ES-I3 (cell line): Measurements from ENCODE around the gene EPHX1.
"Not testable (repeated sequence)": the region's sequence is repeated elsewhere in the genome, so short reads cannot be mapped to it uniquely, and the experiment has no call there.

Source experiments
- H3K36me3 ChIP-seq: 2 replicates; pipeline ENCODE4 v1.6.1; 2013; ENCODE audit warnings: mild to moderate bottlenecking, low read length, control low read depth, moderate library complexity; ENCODE audit not compliant: insufficient read depth
- H3K4me1 ChIP-seq: 2 replicates; pipeline ENCODE4 v1.6.1; 2013; ENCODE audit warnings: mild to moderate bottlenecking, control low read depth, low read length; ENCODE audit not compliant: insufficient read depth
- H3K9ac ChIP-seq: 2 replicates; pipeline ENCODE4 v1.6.1; 2013; ENCODE audit warnings: low read depth, mild to moderate bottlenecking, low read length, moderate library complexity
- H3K9me3 ChIP-seq: 2 replicates; pipeline ENCODE4 v1.6.1; 2013; ENCODE audit warnings: mild to moderate bottlenecking, low read length, moderate library complexity; ENCODE audit not compliant: control insufficient read depth, insufficient read depth

Gene EPHX1

DNA sequence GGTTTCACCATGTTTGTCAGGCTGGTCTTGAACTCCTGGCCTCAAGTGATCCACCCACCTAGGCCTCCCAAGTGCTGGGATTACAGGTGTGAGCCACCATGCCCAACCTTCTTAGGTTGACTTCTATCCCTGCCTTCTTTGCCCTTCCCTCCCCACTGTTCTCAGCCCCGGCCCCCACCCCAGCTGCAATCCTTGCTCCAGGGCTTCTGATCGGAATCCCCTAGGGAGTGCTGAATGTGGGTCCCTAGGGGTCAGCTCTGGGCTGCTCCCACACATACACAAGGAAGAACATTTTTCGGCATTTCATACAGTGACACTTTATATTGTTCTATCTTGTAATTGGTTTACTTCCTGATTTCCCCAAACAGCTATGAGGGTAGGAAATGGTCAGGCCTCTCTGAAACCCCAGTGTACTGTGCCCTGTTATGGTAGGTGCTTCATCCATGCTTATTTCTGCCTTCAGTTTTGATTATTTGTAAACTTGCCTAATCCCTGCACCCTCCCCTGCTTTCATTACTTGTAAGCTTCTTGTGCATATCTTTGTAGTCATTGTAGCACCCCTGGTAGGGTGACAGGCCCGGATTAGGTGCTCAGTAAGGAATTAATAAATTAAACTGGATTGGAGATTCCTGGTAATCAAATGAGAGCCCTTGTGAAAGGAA, 38.1 kb upstream of the EPHX1 start:
- no peaks in the 10 kb centered on the region for H3K9me3 ChIP-seq
- H3K36me3 ChIP-seq: no peaks in the 10 kb centered on the region
- H3K9ac ChIP-seq: no peak overlapping the region
- H3K4me1 ChIP-seq: peaks cover 22% of the 10 kb centered on the region

- Histone ChIP-seq H3K9me3 (no peaks in the 10 kb centered on the region), H3K4me1 (peaks cover 18% of the 10 kb centered on the region), H3K9ac (no peak overlapping the region), H3K36me3 (no peaks in the 10 kb centered on the region)
Measured at GRCh38 chr1:225772323-225772768, 37.6 kb upstream of the EPHX1 start.

DNA sequence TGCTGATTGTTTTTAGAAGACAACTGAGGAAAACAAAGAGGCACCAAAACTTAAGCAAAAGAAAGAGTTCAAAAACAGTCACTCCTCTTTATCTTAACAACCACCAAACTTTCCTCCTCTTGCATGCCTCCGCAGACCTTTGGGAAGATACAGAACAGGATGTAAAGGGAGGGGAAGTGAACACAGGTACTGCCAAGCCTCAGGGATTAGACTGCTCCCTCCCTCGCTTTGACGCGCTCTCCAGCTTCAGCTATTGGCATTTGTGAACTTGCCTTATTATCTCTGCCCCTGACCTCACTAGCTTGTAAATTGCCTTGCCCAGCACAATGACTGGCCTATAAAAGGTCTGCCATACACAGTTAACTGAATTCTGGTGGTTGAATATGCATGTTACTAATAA, 37.1 kb upstream of the EPHX1 start:
- H3K9ac ChIP-seq: no peak overlapping the region
- H3K4me1 ChIP-seq: peaks cover 13% of the 10 kb centered on the region
- H3K36me3 ChIP-seq: no peaks in the 10 kb centered on the region

GRCh38 chr1:225774281-225775147, 35.4 kb upstream of the EPHX1 start:
- H3K4me1 ChIP-seq: peaks cover 8% of the 10 kb centered on the region

More for the DNA sequence above, 37.1 kb upstream of the EPHX1 start:
- H3K9me3 ChIP-seq: no peaks in the 10 kb centered on the region

DNA sequence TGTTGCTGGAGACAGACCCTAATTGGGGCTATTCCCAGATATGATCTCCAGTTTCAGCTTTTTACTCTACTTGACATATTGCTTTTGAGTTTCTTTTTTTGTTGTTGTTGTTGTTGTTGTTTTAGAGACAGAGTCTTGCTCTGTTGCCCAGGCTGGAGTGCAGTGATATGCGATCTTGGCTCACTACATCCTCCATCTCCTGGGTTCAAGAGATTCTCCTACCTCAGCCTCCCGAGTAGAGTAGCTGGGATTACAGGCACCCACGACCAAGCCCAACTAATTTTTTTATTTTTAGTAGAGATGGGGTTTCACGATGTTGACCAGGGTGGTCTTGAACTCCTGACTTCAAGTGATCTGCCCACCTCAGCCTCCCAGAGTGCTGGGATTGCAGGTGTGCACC, 33.6 kb upstream of the EPHX1 start:
- Histone ChIP-seq H3K36me3 (no peaks in the 10 kb centered on the region), H3K4me1 (peaks cover 16% of the 10 kb centered on the region), H3K9me3 (no peaks in the 10 kb centered on the region), H3K9ac (no peak overlapping the region)

More at GRCh38 chr1:225774281-225775147, 35.4 kb upstream of the EPHX1 start:
- Histone ChIP-seq H3K9me3 (no peaks in the 10 kb centered on the region), H3K36me3 (no peaks in the 10 kb centered on the region), H3K9ac (no peak overlapping the region)

GRCh38 chr1:225777058-225777582, 32.8 kb upstream of the EPHX1 start:
- no peaks in the 10 kb centered on the region for H3K9me3 ChIP-seq
- H3K9ac ChIP-seq: peak overlapping the region; percentile 45
- H3K36me3 ChIP-seq: no peaks in the 10 kb centered on the region
- H3K4me1 ChIP-seq: peaks cover 11% of the 10 kb centered on the region

DNA sequence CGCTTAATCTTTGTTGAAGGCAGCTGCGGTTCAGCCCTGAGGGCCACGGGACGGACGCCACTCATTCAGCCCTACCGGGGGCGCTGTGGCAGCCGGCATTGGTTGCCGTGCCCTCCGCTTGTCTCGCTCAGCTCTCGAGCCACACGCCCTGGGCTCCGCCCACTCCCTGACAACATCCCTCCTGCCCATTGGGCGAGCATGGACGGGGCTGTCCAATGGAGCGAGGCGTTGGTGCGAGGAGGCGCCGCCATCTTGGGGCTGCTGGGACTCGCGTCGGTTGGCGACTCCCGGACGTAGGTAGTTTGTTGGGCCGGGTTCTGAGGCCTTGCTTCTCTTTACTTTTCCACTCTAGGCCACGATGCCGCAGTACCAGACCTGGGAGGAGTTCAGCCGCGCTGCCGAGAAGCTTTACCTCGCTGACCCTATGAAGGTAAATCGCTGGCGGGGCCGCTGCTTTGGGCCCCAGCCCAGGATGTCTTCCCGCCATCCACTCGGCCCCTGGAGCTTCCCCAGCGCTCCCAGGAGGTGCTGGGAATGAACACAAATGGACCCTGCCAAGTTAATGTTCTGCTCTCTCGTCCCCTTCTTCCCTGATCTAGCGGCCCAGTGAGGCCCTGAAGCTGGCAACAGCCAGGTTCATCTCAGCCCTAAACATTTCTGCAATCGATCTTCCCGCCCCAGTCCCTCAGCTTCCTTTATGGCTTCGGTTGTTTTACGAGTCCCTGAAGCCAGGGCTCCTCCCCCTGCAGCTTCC, 32.2 kb upstream of the EPHX1 start, which contains the start of gene SRP9:
Gene SRP9 (plus strand): TSS at position 244 of the 754 bp plus-strand sequence. CDS start 115 bp downstream, at position 359.
- peak within 1 kb of the TSS; percentile 100 for H3K9ac ChIP-seq
- H3K9me3 ChIP-seq: no peaks in the 10 kb centered on the region
- H3K36me3 ChIP-seq: no peaks in the 10 kb centered on the region
- H3K4me1 ChIP-seq: peaks cover 16% of the 10 kb centered on the region

GRCh38 chr1:225778337-225778669, 31.6 kb upstream of the EPHX1 start:
- peak overlapping the region; percentile 100 for H3K9ac ChIP-seq
- H3K9me3 ChIP-seq: no peaks in the 10 kb centered on the region
- H3K36me3 ChIP-seq: no peaks in the 10 kb centered on the region
- peaks cover 17% of the 10 kb centered on the region for H3K4me1 ChIP-seq

- not testable (repeated sequence) for H3K36me3 ChIP-seq, H3K9me3 ChIP-seq
- peaks cover 17% of the 10 kb centered on the region for H3K4me1 ChIP-seq
- H3K9ac ChIP-seq: peak overlapping the region; percentile 100
Measured at GRCh38 chr1:225779165-225779564, 30.8 kb upstream of the EPHX1 start.

DNA sequence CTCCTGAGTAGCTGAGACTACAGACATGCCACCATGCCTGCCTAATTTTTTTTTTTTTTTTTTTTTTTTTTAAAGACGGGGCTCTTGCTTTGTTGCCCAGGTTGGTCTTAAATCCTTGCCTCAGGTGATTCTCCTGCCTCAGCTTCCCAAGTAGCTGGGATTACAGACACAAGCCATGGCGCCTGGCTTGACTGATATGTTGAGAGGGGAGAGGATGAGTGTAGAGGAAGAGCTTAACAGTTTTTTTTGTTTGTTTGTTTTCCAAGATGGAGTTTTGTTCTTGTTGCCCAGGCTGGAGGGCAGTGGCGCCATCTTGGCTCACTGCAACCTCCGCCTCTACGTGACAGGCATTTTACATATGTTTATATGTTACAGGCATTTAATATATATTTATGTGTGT, 29.8 kb upstream of the EPHX1 start:
- Histone ChIP-seq H3K9me3 (no peaks in the 10 kb centered on the region), H3K36me3 (no peaks in the 10 kb centered on the region), H3K9ac (no peak overlapping the region), H3K4me1 (peaks cover 17% of the 10 kb centered on the region)

- no peaks in the 10 kb centered on the region for H3K36me3 ChIP-seq
- peaks cover 17% of the 10 kb centered on the region for H3K4me1 ChIP-seq
- no peak overlapping the region for H3K9ac ChIP-seq
- no peaks in the 10 kb centered on the region for H3K9me3 ChIP-seq
Measured at GRCh38 chr1:225780630-225781029, 29.3 kb upstream of the EPHX1 start.

DNA sequence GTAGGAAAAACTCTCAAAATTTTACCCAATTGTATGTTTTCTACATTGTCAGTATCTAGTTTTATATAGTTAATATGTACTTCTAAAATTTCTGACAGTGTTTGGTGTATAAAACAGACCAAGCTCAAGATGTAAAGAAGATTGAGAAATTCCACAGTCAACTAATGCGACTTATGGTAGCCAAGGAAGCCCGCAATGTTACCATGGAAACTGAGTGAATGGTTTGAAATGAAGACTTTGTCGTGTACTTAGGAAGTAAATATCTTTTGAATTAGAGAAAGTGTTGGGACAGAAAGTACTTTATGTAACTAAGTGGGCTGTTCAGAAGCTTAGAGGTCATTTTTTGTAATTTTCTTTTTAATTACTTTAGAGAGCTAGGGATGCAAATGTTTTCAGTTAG, 20.8 kb upstream of the EPHX1 start:
- Histone ChIP-seq H3K9me3 (peaks cover 12% of the 10 kb centered on the region), H3K36me3 (peaks cover 32% of the 10 kb centered on the region)
- H3K9ac ChIP-seq, H3K4me1 ChIP-seq: not testable (repeated sequence)

GRCh38 chr1:225794954-225795353, 15.0 kb upstream of the EPHX1 start:
- Histone ChIP-seq H3K4me1 (no peaks in the 10 kb centered on the region), H3K36me3 (peaks cover 15% of the 10 kb centered on the region), H3K9me3 (peaks cover 22% of the 10 kb centered on the region), H3K9ac (no peak overlapping the region)

DNA sequence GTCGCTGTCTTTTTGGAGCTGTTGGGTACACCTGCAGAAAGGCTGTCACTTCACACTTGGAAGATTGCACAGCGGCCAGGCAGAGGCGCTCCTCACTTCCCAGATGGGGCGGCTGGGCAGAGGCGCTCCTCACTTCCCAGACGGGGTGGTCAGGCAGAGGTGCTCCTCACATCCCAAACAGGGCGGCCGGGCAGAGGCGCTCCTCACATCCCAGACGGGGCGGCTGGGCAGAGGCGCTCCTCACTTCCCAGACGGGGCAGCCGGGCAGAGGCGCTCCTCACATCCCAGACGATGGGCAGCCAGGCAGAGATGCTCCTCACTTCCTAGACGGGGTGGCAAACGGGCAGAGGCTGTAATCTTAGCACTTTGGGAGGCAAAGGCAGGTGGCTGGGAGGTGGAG, 13.8 kb upstream of the EPHX1 start:
- not testable (repeated sequence) for H3K36me3 ChIP-seq, H3K9ac ChIP-seq, H3K4me1 ChIP-seq
- peaks cover 18% of the 10 kb centered on the region; the same call in 1 of the 2 replicates for H3K9me3 ChIP-seq
